Ovary (tissue), 3 donors: Measurements from ENCODE around the gene UBE2E1.

Experiments
- EP300 ChIP-seq: sonication (generic); formaldehyde crosslinking; IDR thresholded peaks from one replicate; pipeline ENCODE4 v1.6.1; 2017; ENCODE audit warnings: antibody characterized with exemption
- POLR2A ChIP-seq: fragments of 450-650 bp; IDR thresholded peaks from one replicate; pipeline ENCODE4 v1.6.1; 2017; ENCODE audit warnings: antibody characterized with exemption, mild to moderate bottlenecking, moderate library complexity
- TF ChIP-seq, protein P1 (sequence below), 3 donors: fragments of 450-650 bp in 2 of 3; fragments of 200-600 bp in 1 of 3; IDR thresholded peaks; one replicate each; pipeline versions ENCODE4 v1.5.1 to v1.8.0; 2016 to 2022; ENCODE audit warnings: antibody characterized with exemption in 3 of 3, mild to moderate bottlenecking in 1 of 3
- donor health status: DM: no; HTN: no; CAD: no.

DNA sequence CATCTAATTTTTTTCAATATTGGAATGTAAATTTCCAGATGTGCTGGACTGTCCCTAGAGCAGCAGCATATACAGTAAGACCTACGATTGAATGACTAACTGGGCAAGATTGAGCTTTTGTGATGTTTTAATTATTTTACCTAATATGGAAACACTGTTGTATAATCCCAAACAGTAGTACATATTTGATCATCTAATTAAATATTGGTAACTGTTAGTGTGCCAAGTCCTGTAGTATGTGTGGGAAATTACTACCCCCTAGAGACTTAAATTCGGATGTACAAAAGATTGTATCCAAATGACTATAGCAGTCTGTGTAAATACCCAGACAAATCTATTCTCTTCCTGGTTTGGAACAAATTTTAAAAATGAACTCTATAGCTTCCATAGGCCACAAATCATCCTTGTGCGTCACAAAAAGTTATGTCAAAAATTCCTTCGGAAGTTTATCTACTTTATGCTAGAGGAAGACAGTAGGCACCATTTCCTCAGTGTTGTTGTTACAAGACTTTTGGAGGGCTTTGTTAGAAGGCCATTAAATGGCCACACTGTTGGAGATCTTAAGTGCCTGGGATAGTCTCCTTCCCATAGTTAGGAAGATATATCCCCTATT is 69.5 kb downstream of the UBE2E1 start:
- TF ChIP-seq, protein P1, sequence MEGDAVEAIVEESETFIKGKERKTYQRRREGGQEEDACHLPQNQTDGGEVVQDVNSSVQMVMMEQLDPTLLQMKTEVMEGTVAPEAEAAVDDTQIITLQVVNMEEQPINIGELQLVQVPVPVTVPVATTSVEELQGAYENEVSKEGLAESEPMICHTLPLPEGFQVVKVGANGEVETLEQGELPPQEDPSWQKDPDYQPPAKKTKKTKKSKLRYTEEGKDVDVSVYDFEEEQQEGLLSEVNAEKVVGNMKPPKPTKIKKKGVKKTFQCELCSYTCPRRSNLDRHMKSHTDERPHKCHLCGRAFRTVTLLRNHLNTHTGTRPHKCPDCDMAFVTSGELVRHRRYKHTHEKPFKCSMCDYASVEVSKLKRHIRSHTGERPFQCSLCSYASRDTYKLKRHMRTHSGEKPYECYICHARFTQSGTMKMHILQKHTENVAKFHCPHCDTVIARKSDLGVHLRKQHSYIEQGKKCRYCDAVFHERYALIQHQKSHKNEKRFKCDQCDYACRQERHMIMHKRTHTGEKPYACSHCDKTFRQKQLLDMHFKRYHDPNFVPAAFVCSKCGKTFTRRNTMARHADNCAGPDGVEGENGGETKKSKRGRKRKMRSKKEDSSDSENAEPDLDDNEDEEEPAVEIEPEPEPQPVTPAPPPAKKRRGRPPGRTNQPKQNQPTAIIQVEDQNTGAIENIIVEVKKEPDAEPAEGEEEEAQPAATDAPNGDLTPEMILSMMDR (IDR thresholded peaks at IDR 0.05) = no peak
- no peak for TF ChIP-seq POLR2A
- no peak for TF ChIP-seq EP300
